Prostate gland (tissue), 2 donors: Measurements from ENCODE around the gene NR1I2. TPM values are rescaled to one million over a fixed set of nuclear protein-coding genes. Genes with fewer than 3 reads are reported as not detected.

Experiments used
- DNase-seq: peaks from one replicate; pipeline ENCODE4 v3.0.0-alpha.2; 2019; ENCODE audit warnings: low spot score
- H3K27ac ChIP-seq, 2 donors: fragments of 200-600 bp; sonication (generic); 2 replicates each; pipeline ENCODE4 v1.5.1; 2017 to 2019
- H3K27me3 ChIP-seq: fragments of 200-600 bp; sonication (generic); replicated peaks from 2 replicates; pipeline ENCODE4 v1.5.1; 2019; ENCODE audit not compliant: insufficient read depth
- H3K36me3 ChIP-seq, 2 donors: fragments of 200-600 bp; sonication (generic); 1 replicate in 1 of 2; 2 replicates in 1 of 2; pipeline versions ENCODE4 v1.5.1 to v1.8.1; 2017 to 2019
- H3K4me1 ChIP-seq: fragments of 200-600 bp; sonication (generic); replicated peaks from 2 replicates; pipeline ENCODE4 v1.5.1; 2019
- H3K4me3 ChIP-seq, 2 donors: fragments of 200-600 bp; sonication (generic); 2 replicates each; pipeline ENCODE4 v1.5.1; 2017 to 2019
- H3K9me3 ChIP-seq: fragments of 200-600 bp; sonication (generic); 2 replicates; pipeline ENCODE4 v1.5.1; 2017
- CTCF ChIP-seq, 4 experiments: fragments of 200-600 bp in 2 of 4; fragments of 450-650 bp in 2 of 4; sonication (generic) in 2 of 4; IDR thresholded peaks; 1 replicate in 3 of 4; 2 replicates in 1 of 4; pipeline ENCODE4 v1.5.1; 2016 to 2019; ENCODE audit warnings: antibody characterized with exemption in 4 of 4, mild to moderate bottlenecking in 2 of 4, moderate library complexity in 2 of 4
- POLR2A ChIP-seq: fragments of 450-650 bp; IDR thresholded peaks from one replicate; pipeline ENCODE4 v1.6.1; 2016; ENCODE audit warnings: antibody characterized with exemption, mild to moderate bottlenecking
- POLR2AphosphoS5 ChIP-seq: sonication (generic); formaldehyde crosslinking; IDR thresholded peaks from one replicate; pipeline ENCODE4 v1.6.1; 2017; ENCODE audit warnings: antibody characterized with exemption
- WGBS: methylation state at CpG from one replicate; pipeline ENCODE4 v1.1.5; 2018; 5-methylcytosine and 5-hydroxymethylcytosine counted together
- intact Hi-C: fragments of 100-400 bp; cut with DNase I; formaldehyde crosslinking; loops from one replicate; pipeline ENCODE4 v1.14.2; 2022
- total RNA-seq, 2 donors: library from RNA; depleted of rRNA; stranded (reverse); fragments of >200 nt; gene quantifications; one replicate each; pipeline ENCODE4 v1.1.0, GENCODE V29; 2016

Gene NR1I2
- total RNA-seq, 2 donors from 2014 or later = 0.85 TPM; not detected in 1

- Histone ChIP-seq H3K36me3 (no peaks in the 10 kb centered on the region), H3K9me3 (no peaks in the 10 kb centered on the region), H3K27ac (no peak overlapping the region), H3K4me1 (no peaks in the 10 kb centered on the region), H3K27me3 (no peaks in the 10 kb centered on the region), H3K4me3 (no peak overlapping the region)
- 92% methylated on average over 3 of the region's 3 CpGs for WGBS
- TF ChIP-seq CTCF (IDR thresholded peaks at IDR 0.05) (no peak), POLR2A (no peak), POLR2AphosphoS5 (no peak)
- intact Hi-C loops = no loop called here
- no peak for DNase-seq
Measured at GRCh38 chr3:119751423-119751822, 30.5 kb upstream of the NR1I2 start.

- intact Hi-C loops = no loop called here
- Histone ChIP-seq H3K4me3 (no peak overlapping the region), H3K27me3 (no peaks in the 10 kb centered on the region), H3K9me3 (no peaks in the 10 kb centered on the region), H3K4me1 (no peaks in the 10 kb centered on the region), H3K27ac (no peak overlapping the region), H3K36me3 (no peaks in the 10 kb centered on the region)
- WGBS = 83% methylated on average over 1 of the region's 1 CpG
- DNase-seq = no peak
- no peak for TF ChIP-seq POLR2AphosphoS5
- no peak for TF ChIP-seq CTCF (IDR thresholded peaks at IDR 0.05)
- no peak for TF ChIP-seq POLR2A
Measured at GRCh38 chr3:119759962-119760361, 21.9 kb upstream of the NR1I2 start.

GRCh38 chr3:119762876-119763275, 19.0 kb upstream of the NR1I2 start:
- Histone ChIP-seq H3K4me1 (no peaks in the 10 kb centered on the region), H3K4me3 (no peak overlapping the region), H3K36me3 (no peaks in the 10 kb centered on the region), H3K27ac (no peak overlapping the region), H3K9me3 (no peaks in the 10 kb centered on the region), H3K27me3 (no peaks in the 10 kb centered on the region)
- intact Hi-C loops = no loop called here
- WGBS = 94% methylated on average over 2 of the region's 2 CpGs
- no peak for TF ChIP-seq POLR2AphosphoS5
- TF ChIP-seq CTCF (IDR thresholded peaks at IDR 0.05) = no peak
- no peak for TF ChIP-seq POLR2A
- no peak for DNase-seq

GRCh38 chr3:119763466-119763865, 18.4 kb upstream of the NR1I2 start:
- intact Hi-C loops = no loop called here
- no peak overlapping the region for H3K4me3 ChIP-seq
- TF ChIP-seq CTCF (IDR thresholded peaks at IDR 0.05) (no peak), POLR2A (no peak), POLR2AphosphoS5 (no peak)
- no peaks in the 10 kb centered on the region for H3K36me3 ChIP-seq
- no peak for DNase-seq
- H3K4me1 ChIP-seq = no peaks in the 10 kb centered on the region
- H3K9me3 ChIP-seq = no peaks in the 10 kb centered on the region
- no peak overlapping the region for H3K27ac ChIP-seq
- H3K27me3 ChIP-seq = no peaks in the 10 kb centered on the region

- Histone ChIP-seq H3K27me3 (no peaks in the 10 kb centered on the region), H3K4me3 (no peak overlapping the region), H3K27ac (no peak overlapping the region), H3K9me3 (no peaks in the 10 kb centered on the region), H3K4me1 (no peaks in the 10 kb centered on the region), H3K36me3 (no peaks in the 10 kb centered on the region)
- DNase-seq = no peak
- TF ChIP-seq CTCF (IDR thresholded peaks at IDR 0.05) = no peak
- no peak for TF ChIP-seq POLR2AphosphoS5
- no peak for TF ChIP-seq POLR2A
- intact Hi-C loops = no loop called here
- 96% methylated on average over 1 of the region's 1 CpG for WGBS
Measured at GRCh38 chr3:119765239-119765638, 16.7 kb upstream of the NR1I2 start.
